ENCODE results near the gene CCDC142.

- TF ChIP-seq CTCF (IDR thresholded peaks at IDR 0.05) (no peak), POLR2A (IDR thresholded peaks at IDR 0.05) (no peak)
These were observed 41.2 kb upstream of the CCDC142 start for GRCh38 chr2:74524005-74524404.

Measured in uterus (tissue), 2 donors.